ENCODE results near the gene DUOX2.

The DUOX2 gene

GRCh38 chr15:45114076-45114750 lies at the start of gene DUOX2, which contains the start of gene DUOXA2:
Gene DUOX2 (minus strand): TSS chr15:45114172. CDS start chr15:45113411, 761 bp downstream.
Gene DUOXA2 (plus strand): TSS chr15:45114326. CDS start chr15:45114606, 280 bp downstream.
- Histone ChIP-seq H3K4me3 (ENCODE audit: low read depth, low read length) (peak within 1 kb of the TSS; percentile 48; the same call in 1 of the 2 replicates), H3K27ac (ENCODE audit: low read depth, low read length) (no peak within 1 kb of the TSS), H2AFZ (ENCODE audit: low read length, unreplicated experiment) (no peak within 1 kb of the TSS), H3K79me2 (ENCODE audit: control insufficient read depth, insufficient read depth, low read length, unreplicated experiment) (no peaks in the 10 kb centered on the region), H3K4me1 (ENCODE audit: control insufficient read depth, insufficient read depth, low read length, unreplicated experiment) (no peaks in the 10 kb centered on the region), H3K36me3 (ENCODE audit: insufficient read depth, low read length) (no peaks in the 10 kb centered on the region), H3K27me3 (ENCODE audit: insufficient read depth, low read length) (peaks cover 83% of the 10 kb centered on the region)

DNA sequence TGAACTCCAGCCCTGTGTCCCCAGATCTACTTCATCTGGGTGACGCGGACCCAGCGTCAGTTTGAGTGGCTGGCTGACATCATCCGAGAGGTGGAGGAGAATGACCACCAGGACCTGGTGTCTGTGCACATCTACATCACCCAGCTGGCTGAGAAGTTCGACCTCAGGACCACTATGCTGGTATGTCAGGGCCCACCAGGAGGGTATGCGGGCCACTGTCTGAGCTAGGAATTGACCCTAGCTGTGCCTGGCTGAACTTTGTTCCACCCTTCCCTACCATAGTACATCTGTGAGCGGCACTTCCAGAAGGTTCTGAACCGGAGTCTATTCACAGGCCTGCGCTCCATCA lies 49.5 kb upstream of the DUOX2 start:
- Histone ChIP-seq H3K4me3 (ENCODE audit: low read depth, low read length) (no peak overlapping the region), H3K4me1 (ENCODE audit: control insufficient read depth, insufficient read depth, low read length, unreplicated experiment) (peaks cover 12% of the 10 kb centered on the region), H3K27ac (ENCODE audit: low read depth, low read length) (no peak overlapping the region), H3K79me2 (ENCODE audit: control insufficient read depth, insufficient read depth, low read length, unreplicated experiment) (no peaks in the 10 kb centered on the region), H2AFZ (ENCODE audit: low read length, unreplicated experiment) (no peak overlapping the region), H3K36me3 (ENCODE audit: insufficient read depth, low read length) (no peaks in the 10 kb centered on the region), H3K27me3 (ENCODE audit: insufficient read depth, low read length) (no peaks in the 10 kb centered on the region)

DNA sequence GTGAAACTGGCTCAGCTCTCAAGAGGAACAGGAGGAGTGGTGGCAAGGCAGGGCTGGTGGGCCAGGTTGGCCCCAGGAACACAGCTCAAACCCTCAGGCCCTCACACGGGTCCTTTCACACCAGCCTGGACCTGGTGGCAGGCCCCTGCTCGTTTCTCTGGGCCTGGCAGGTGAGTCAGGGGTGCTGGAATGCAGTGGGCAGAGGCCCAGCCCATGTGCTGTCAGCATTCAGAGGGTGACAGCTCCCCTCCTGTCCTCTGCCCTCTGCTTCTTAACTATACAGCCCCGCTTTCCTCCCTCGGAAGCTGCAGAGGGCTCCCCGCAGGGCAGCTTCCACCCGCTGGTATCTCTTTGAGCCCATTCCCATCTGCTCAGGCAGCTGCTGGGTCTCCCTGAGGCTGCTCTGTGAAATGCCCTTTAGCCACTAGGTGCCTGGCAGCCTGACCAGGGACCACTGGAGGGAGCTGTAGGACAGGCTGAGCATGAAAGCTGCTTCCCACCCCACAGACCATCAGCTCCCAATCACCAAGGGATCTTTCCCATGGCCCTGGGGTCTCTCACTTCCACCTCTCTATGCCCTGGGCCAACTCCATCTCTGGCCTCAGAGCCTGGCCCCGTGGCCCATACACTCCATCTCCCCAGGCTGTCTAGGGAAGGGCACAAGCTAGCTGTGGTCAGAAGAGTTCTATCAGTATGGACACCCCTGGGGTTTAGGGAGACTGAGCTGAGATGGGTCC lies 49.0 kb upstream of the DUOX2 start:
- no peaks in the 10 kb centered on the region for H3K36me3 ChIP-seq (ENCODE audit: insufficient read depth, low read length)
- H3K4me1 ChIP-seq (ENCODE audit: control insufficient read depth, insufficient read depth, low read length, unreplicated experiment): peaks cover 12% of the 10 kb centered on the region
- no peak overlapping the region for H3K27ac ChIP-seq (ENCODE audit: low read depth, low read length)
- no peak overlapping the region for H3K4me3 ChIP-seq (ENCODE audit: low read depth, low read length)
- H3K79me2 ChIP-seq (ENCODE audit: control insufficient read depth, insufficient read depth, low read length, unreplicated experiment): no peaks in the 10 kb centered on the region
- H3K27me3 ChIP-seq (ENCODE audit: insufficient read depth, low read length): no peaks in the 10 kb centered on the region
- no peak overlapping the region for H2AFZ ChIP-seq (ENCODE audit: low read length, unreplicated experiment)

- peaks cover 19% of the 10 kb centered on the region for H3K4me1 ChIP-seq (ENCODE audit: control insufficient read depth, insufficient read depth, low read length, unreplicated experiment)
These were observed 47.7 kb upstream of the DUOX2 start for GRCh38 chr15:45161666-45162065.

DNA sequence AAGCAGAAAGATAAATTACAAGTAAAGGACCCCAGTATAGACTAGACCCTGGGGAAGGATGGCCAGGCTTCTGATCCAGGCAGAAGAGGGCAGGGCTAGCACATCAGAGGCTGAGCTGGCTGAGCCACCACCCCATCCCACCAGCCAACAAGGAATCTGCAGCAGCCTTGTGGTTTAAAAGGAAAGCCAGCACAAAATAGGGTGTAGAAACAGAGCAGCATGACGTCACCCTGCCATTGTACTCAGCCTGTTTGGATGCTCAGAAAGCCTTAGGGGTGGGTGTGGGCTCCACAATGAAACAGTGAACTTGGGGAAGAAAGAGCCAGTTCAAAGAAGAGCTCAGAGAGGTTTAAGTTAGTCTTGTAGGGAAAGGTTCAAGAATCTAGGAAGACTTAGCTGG lies 44.0 kb upstream of the DUOX2 start:
- no peak overlapping the region for H3K27ac ChIP-seq (ENCODE audit: low read depth, low read length)
- no peaks in the 10 kb centered on the region for H3K79me2 ChIP-seq (ENCODE audit: control insufficient read depth, insufficient read depth, low read length, unreplicated experiment)
- no peaks in the 10 kb centered on the region for H3K36me3 ChIP-seq (ENCODE audit: insufficient read depth, low read length)
- peaks cover 15% of the 10 kb centered on the region for H3K4me1 ChIP-seq (ENCODE audit: control insufficient read depth, insufficient read depth, low read length, unreplicated experiment)
- no peak overlapping the region for H3K4me3 ChIP-seq (ENCODE audit: low read depth, low read length)
- H3K27me3 ChIP-seq (ENCODE audit: insufficient read depth, low read length): no peaks in the 10 kb centered on the region
- H2AFZ ChIP-seq (ENCODE audit: low read length, unreplicated experiment): no peak overlapping the region

More at GRCh38 chr15:45161666-45162065, 47.7 kb upstream of the DUOX2 start:
- H3K79me2 ChIP-seq (ENCODE audit: control insufficient read depth, insufficient read depth, low read length, unreplicated experiment): no peaks in the 10 kb centered on the region
- H3K27ac ChIP-seq (ENCODE audit: low read depth, low read length): no peak overlapping the region
- no peak overlapping the region for H2AFZ ChIP-seq (ENCODE audit: low read length, unreplicated experiment)
- H3K36me3 ChIP-seq (ENCODE audit: insufficient read depth, low read length): no peaks in the 10 kb centered on the region
- no peaks in the 10 kb centered on the region for H3K27me3 ChIP-seq (ENCODE audit: insufficient read depth, low read length)
- H3K4me3 ChIP-seq (ENCODE audit: low read depth, low read length): no peak overlapping the region

DNA sequence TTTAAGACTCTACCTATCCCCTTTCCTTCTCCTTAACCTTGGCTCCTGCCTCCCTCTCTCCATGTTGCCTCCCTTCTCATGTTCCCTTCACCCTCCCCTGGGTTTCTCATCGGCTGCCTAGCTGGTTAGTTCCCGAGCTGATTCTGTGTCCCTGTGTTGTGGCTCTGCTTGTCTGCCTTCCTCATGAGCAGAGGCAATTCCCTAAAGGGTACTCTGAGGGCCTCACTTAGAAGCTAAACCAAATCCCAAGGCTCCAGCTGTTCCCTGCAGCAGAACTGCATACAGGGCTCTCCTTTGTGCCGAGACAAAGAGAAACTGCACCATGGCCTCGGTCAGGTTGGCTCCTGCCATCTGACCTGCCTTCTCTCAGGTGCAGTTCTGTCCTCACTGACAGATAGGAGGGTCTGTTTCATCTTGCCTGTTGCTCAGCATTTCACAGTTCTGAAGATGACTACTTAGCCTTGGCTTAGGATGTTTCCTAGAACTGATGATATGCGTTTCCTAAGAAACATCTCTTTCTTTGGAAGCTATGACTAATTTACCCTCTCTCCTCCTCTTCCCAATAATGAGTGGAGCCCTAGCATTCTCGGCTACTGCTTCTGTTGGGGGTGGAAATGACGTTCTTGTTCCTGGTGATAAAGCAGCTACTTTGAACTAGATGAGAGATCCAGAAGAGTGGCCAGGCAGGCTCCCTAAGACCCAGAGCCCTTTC lies 42.9 kb upstream of the DUOX2 start:
- no peaks in the 10 kb centered on the region for H3K36me3 ChIP-seq (ENCODE audit: insufficient read depth, low read length)
- peaks cover 8% of the 10 kb centered on the region for H3K4me1 ChIP-seq (ENCODE audit: control insufficient read depth, insufficient read depth, low read length, unreplicated experiment)
- no peak overlapping the region for H2AFZ ChIP-seq (ENCODE audit: low read length, unreplicated experiment)
- H3K79me2 ChIP-seq (ENCODE audit: control insufficient read depth, insufficient read depth, low read length, unreplicated experiment): no peaks in the 10 kb centered on the region
- no peaks in the 10 kb centered on the region for H3K27me3 ChIP-seq (ENCODE audit: insufficient read depth, low read length)
- no peak overlapping the region for H3K4me3 ChIP-seq (ENCODE audit: low read depth, low read length)
- H3K27ac ChIP-seq (ENCODE audit: low read depth, low read length): peak overlapping the region; percentile 40

DNA sequence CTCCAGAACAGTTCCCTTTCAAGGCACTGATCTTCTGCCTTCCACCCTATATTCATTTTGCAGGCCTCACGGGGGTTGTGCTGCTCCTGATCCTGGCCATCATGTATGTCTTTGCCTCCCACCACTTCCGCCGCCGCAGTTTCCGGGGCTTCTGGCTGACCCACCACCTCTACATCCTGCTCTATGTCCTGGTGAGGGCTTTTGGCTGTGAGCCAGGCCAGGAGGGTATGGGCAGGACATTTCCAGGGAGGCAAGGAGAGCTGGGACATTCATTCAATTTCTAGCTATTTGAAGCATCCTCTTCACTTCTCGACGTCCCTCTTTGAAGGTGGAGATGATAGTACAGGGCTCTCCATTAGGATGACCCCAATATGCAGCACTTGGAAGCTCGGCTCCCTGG lies 41.8 kb upstream of the DUOX2 start:
- no peaks in the 10 kb centered on the region for H3K27me3 ChIP-seq (ENCODE audit: insufficient read depth, low read length)
- H2AFZ ChIP-seq (ENCODE audit: low read length, unreplicated experiment): no peak overlapping the region
- no peaks in the 10 kb centered on the region for H3K36me3 ChIP-seq (ENCODE audit: insufficient read depth, low read length)
- H3K79me2 ChIP-seq (ENCODE audit: control insufficient read depth, insufficient read depth, low read length, unreplicated experiment): no peaks in the 10 kb centered on the region
- no peak overlapping the region for H3K4me3 ChIP-seq (ENCODE audit: low read depth, low read length)
- peaks cover 8% of the 10 kb centered on the region for H3K4me1 ChIP-seq (ENCODE audit: control insufficient read depth, insufficient read depth, low read length, unreplicated experiment)
- no peak overlapping the region for H3K27ac ChIP-seq (ENCODE audit: low read depth, low read length)

DNA sequence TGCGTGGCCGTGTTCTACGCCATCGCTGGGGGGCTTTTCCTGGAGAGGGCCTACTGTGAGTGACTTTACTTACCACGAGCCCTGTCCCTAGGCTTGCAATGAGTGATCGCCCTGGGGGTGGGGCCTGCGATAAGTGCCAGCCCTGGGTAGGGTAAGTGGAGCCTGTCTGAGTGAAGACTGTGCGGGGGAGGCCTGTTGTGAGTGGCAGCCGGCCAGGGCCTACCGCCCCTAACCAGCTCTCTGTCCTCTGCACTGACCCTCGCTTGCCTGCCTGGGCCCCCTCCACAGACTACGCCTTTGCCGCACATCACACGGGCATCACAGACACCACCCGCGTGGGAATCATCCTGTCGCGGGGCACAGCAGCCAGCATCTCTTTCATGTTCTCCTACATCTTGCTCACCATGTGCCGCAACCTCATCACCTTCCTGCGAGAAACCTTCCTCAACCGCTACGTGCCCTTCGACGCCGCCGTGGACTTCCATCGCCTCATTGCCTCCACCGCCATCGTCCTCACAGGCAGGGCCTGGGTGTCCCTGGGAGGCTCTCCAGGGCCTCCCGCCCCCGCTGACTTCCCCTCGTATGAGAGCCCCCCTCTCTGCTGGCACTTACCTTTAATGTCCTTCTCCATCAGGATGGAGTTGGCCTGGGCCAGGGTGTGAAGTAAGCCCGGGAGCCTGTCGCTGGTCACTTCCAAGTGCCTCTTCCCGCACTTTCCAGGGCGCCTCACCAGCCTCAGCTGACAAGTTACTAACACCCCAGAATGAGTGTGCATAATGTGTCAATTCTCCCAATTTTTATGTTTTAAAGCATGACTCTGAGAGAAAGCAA lies 38.2 kb upstream of the DUOX2 start:
- Histone ChIP-seq H3K79me2 (ENCODE audit: control insufficient read depth, insufficient read depth, low read length, unreplicated experiment) (no peaks in the 10 kb centered on the region), H3K36me3 (ENCODE audit: insufficient read depth, low read length) (no peaks in the 10 kb centered on the region), H3K27ac (ENCODE audit: low read depth, low read length) (no peak overlapping the region), H3K27me3 (ENCODE audit: insufficient read depth, low read length) (no peaks in the 10 kb centered on the region), H3K4me1 (ENCODE audit: control insufficient read depth, insufficient read depth, low read length, unreplicated experiment) (peaks cover 10% of the 10 kb centered on the region), H3K4me3 (ENCODE audit: low read depth, low read length) (no peak overlapping the region), H2AFZ (ENCODE audit: low read length, unreplicated experiment) (no peak overlapping the region)

DNA sequence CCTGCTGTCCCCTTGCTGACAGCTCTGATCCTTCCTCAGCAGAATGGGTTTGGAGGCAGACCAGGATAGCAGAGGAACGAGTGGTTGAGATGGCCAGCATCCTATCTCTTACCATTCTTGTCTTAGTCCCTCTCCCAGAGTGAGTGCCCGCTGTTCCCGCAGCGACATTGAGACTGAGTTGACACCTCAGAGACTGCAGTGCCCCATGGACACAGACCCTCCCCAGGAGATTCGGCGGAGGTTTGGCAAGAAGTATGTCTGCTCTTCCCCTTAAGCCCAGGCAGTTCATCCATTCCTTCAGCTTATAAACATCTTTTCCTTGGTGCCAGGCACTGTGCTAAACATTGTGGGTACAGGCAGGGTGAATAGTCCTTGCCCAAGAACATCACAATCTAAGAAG lies 37.0 kb upstream of the DUOX2 start:
- no peaks in the 10 kb centered on the region for H3K27me3 ChIP-seq (ENCODE audit: insufficient read depth, low read length)
- no peak overlapping the region for H3K4me3 ChIP-seq (ENCODE audit: low read depth, low read length)
- no peaks in the 10 kb centered on the region for H3K79me2 ChIP-seq (ENCODE audit: control insufficient read depth, insufficient read depth, low read length, unreplicated experiment)
- H3K4me1 ChIP-seq (ENCODE audit: control insufficient read depth, insufficient read depth, low read length, unreplicated experiment): peaks cover 4% of the 10 kb centered on the region
- no peak overlapping the region for H2AFZ ChIP-seq (ENCODE audit: low read length, unreplicated experiment)
- H3K36me3 ChIP-seq (ENCODE audit: insufficient read depth, low read length): no peaks in the 10 kb centered on the region
- no peak overlapping the region for H3K27ac ChIP-seq (ENCODE audit: low read depth, low read length)

GRCh38 chr15:45150481-45150880 lies 36.5 kb upstream of the DUOX2 start:
- Histone ChIP-seq H3K36me3 (ENCODE audit: insufficient read depth, low read length) (no peaks in the 10 kb centered on the region), H3K79me2 (ENCODE audit: control insufficient read depth, insufficient read depth, low read length, unreplicated experiment) (no peaks in the 10 kb centered on the region), H3K27me3 (ENCODE audit: insufficient read depth, low read length) (no peaks in the 10 kb centered on the region), H2AFZ (ENCODE audit: low read length, unreplicated experiment) (no peak overlapping the region), H3K27ac (ENCODE audit: low read depth, low read length) (no peak overlapping the region), H3K4me1 (ENCODE audit: control insufficient read depth, insufficient read depth, low read length, unreplicated experiment) (peaks cover 4% of the 10 kb centered on the region), H3K4me3 (ENCODE audit: low read depth, low read length) (no peak overlapping the region)

Data from ACC112 (cell line).